GM12874 (cell line): ENCODE results near the gene SPHK2.

Source experiments
- CTCF ChIP-seq: IDR thresholded peaks from 2 replicates; pipeline ENCODE4 v1.5.1; 2011; ENCODE audit warnings: low read depth, mild to moderate bottlenecking, control low read depth, low read length, moderate library complexity; ENCODE audit not compliant: insufficient read depth

Gene SPHK2

GRCh38 chr19:48633148-48634035 lies 14.1 kb downstream of the SPHK2 start:
- no peak for TF ChIP-seq CTCF

- no peak for TF ChIP-seq CTCF
Observed at GRCh38 chr19:48634036-48634342, 14.7 kb downstream of the SPHK2 start.

GRCh38 chr19:48634424-48635262 lies 15.3 kb downstream of the SPHK2 start:
- TF ChIP-seq CTCF: no peak

- TF ChIP-seq CTCF: no peak
Observed at GRCh38 chr19:48635263-48635965, 16.1 kb downstream of the SPHK2 start.

- no peak for TF ChIP-seq CTCF
Observed at GRCh38 chr19:48635966-48636858, 16.9 kb downstream of the SPHK2 start.

GRCh38 chr19:48636859-48637448 lies 17.6 kb downstream of the SPHK2 start, which contains the start of gene DBP:
Gene DBP, minus strand, starts transcription at chr19:48637379. Its CDS starts 385 bp downstream, at chr19:48636994.
- peak; percentile 37 for TF ChIP-seq CTCF
